Panc1 (cell line): ENCODE data around the gene SRF. TPM values are rescaled to one million over a fixed set of nuclear protein-coding genes. Genes with fewer than 3 reads are reported as not detected.

Source experiments
- ATAC-seq: fragments of 200-7000 bp; cut with Tn5 transposase; 2 replicates; pipeline ENCODE4 v1.9.1; 2020; ENCODE audit warnings: mild to moderate bottlenecking, moderate library complexity
- BruUV-seq: library from RNA; stranded (reverse); fragments of 400-500 nt; replicated peaks from 2 replicates; lab custom pipeline; 2021; lab: Mats Ljungman, UMichigan
- CTCF ChIA-PET: fragments of 300-600 bp; sonication (Branson Sonifier 250); formaldehyde crosslinking; loops from one replicate; lab custom pipeline; 2022; ENCODE audit warnings: antibody characterized with exemption; lab: Charles Lee
- POLR2A ChIA-PET: fragments of 300-600 bp; sonication (Branson Sonifier 250); formaldehyde crosslinking; loops from one replicate; lab custom pipeline; 2022; ENCODE audit warnings: antibody characterized with exemption; lab: Charles Lee
- DNase-seq: peaks from one replicate; pipeline ENCODE4 v3.0.0-alpha.2; 2010; ENCODE audit warnings: low read depth, low spot score
- H3K27ac ChIP-seq: 2 replicates; pipeline ENCODE4 v1.5.1; 2011; ENCODE audit warnings: mild to moderate bottlenecking, low read length, inconsistent platforms
- H3K27me3 ChIP-seq: fragments of 200-500 bp; sonication (Bioruptor generic); 2 replicates; pipeline ENCODE4 v1.6.0; 2014; ENCODE audit warnings: low read length, inconsistent platforms; ENCODE audit not compliant: control insufficient read depth, insufficient read depth
- H3K36me3 ChIP-seq: fragments of 200-500 bp; sonication (Bioruptor generic); 2 replicates; pipeline ENCODE4 v1.5.1; 2014; ENCODE audit warnings: inconsistent platforms, mild to moderate bottlenecking, low read length, moderate library complexity; ENCODE audit not compliant: control insufficient read depth, insufficient read depth
- H3K4me1 ChIP-seq: 2 replicates; pipeline ENCODE4 v1.5.1; 2011; ENCODE audit warnings: inconsistent platforms, mild to moderate bottlenecking, low read length, moderate library complexity; ENCODE audit not compliant: control insufficient read depth, insufficient read depth
- H3K4me3 ChIP-seq, 2 experiments: 2 replicates each; pipeline ENCODE4 v1.5.1; 2011 to 2012; ENCODE audit warnings: low read depth in 2 of 2, low read length in 2 of 2, mild to moderate bottlenecking in 2 of 2, inconsistent platforms in 1 of 2, moderate library complexity in 1 of 2
- H3K9me3 ChIP-seq: fragments of 200-500 bp; sonication (Bioruptor generic); 2 replicates; pipeline ENCODE4 v1.5.1; 2014; ENCODE audit warnings: low read depth, mild to moderate bottlenecking, inconsistent platforms, low read length, moderate library complexity; ENCODE audit not compliant: control insufficient read depth, insufficient read depth
- CTCF ChIP-seq: fragments of 450-650 bp; IDR thresholded peaks from 2 replicates; pipeline ENCODE4 v1.5.1; 2017; ENCODE audit warnings: mild to moderate bottlenecking
- POLR2AphosphoS5 ChIP-seq: IDR thresholded peaks from 2 replicates; pipeline ENCODE4 v1.6.1; 2012; ENCODE audit warnings: mild to moderate bottlenecking, low read depth, low read length, moderate library complexity
- REST ChIP-seq, 2 experiments: IDR thresholded peaks; 2 replicates each; pipeline ENCODE4 v1.6.1; 2011 to 2012; ENCODE audit warnings: low read depth in 2 of 2, control low read depth in 1 of 2, low read length in 1 of 2, mild to moderate bottlenecking in 1 of 2, moderate library complexity in 1 of 2; ENCODE audit not compliant: insufficient read depth in 1 of 2
- SIN3A ChIP-seq: IDR thresholded peaks from 2 replicates; pipeline ENCODE4 v1.6.1; 2012; ENCODE audit warnings: low read depth, mild to moderate bottlenecking, low read length, moderate library complexity, borderline replicate concordance; ENCODE audit not compliant: insufficient read depth
- TCF7L2 ChIP-seq: IDR thresholded peaks from 2 replicates; pipeline ENCODE4 v1.6.1; 2011; ENCODE audit warnings: mild to moderate bottlenecking, low read depth, low read length, inconsistent platforms
- in situ Hi-C: cut with HindIII; loops from 2 replicates; pipeline ENCODE4 v1.10.0; 2016; ENCODE audit warnings: low sequenced_read_pairs, low pct_unique_long_range_greater_than_20kb
- intact Hi-C: fragments of 100-400 bp; cut with micrococcal nuclease; formaldehyde crosslinking; loops from one replicate; pipeline ENCODE4 v1.10.0; 2022; ENCODE audit not compliant: unreplicated experiment
- total RNA-seq: library from RNA; stranded (reverse); gene quantifications from one replicate; pipeline ENCODE4 v1.2.1, GENCODE V29; 2021; ENCODE audit not compliant: unreplicated experiment

SRF gene
- total RNA-seq, 1 experiment from 2014 or later, result 48.9 TPM

GRCh38 chr6:43192911-43193310 lies 21.8 kb downstream of the SRF start:
- DNase-seq (no peak), ATAC-seq (no peak)
- H3K4me3 ChIP-seq, result no peak overlapping the region
- peaks cover 6% of the 10 kb centered on the region; the same call in 1 of the 2 replicates for H3K36me3 ChIP-seq
- no peaks in the 10 kb centered on the region for H3K27me3 ChIP-seq
- in situ Hi-C loops (no loop called here), intact Hi-C loops (no loop called here)
- no peak overlapping the region for H3K27ac ChIP-seq
- CTCF ChIA-PET, result no interaction called here
- no peaks in the 10 kb centered on the region for H3K9me3 ChIP-seq
- TF ChIP-seq TCF7L2 (no peak), POLR2AphosphoS5 (no peak), CTCF (no peak), SIN3A (no peak), REST (IDR thresholded peaks at IDR 0.05; ENCODE audit: insufficient read depth in 1 of 2, low read depth in 2 of 2, low read length in 1 of 2) (no peak)
- H3K4me1 ChIP-seq, result no peaks in the 10 kb centered on the region
- POLR2A ChIA-PET, result no interaction called here
- BruUV-seq, result no TSS peak

DNA sequence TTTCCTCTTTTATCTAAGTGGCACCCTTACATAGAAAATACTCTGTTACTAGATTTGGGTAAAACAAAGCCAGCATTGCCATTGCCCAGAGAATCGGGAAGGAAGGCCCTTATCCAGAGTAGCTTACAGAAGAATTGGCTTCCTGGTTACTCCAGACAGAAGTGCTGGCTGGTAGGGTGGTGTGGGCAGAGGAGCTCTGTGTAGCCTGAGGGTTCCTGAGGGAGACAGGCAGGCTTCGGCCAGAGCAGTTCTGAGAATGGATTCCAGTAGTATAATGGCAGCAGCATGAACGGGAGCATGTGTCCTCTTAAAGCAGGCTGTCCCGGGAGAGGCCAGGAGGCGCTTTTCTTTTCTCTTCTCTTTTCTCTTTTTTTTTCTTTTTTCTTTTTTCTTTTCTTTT lies 22.9 kb downstream of the SRF start:
- CTCF ChIA-PET, result no interaction called here
- POLR2A ChIA-PET, result no interaction called here
- in situ Hi-C loops, result no loop called here

More for the DNA sequence above, 22.9 kb downstream of the SRF start:
- intact Hi-C loops, result no loop called here
- ATAC-seq (no peak), DNase-seq (no peak)
- no peaks in the 10 kb centered on the region for H3K4me1 ChIP-seq
- H3K36me3 ChIP-seq, result peaks cover 6% of the 10 kb centered on the region; the same call in 1 of the 2 replicates
- BruUV-seq, result no TSS peak
- TF ChIP-seq SIN3A (no peak), POLR2AphosphoS5 (no peak), TCF7L2 (no peak), REST (IDR thresholded peaks at IDR 0.05; ENCODE audit: insufficient read depth in 1 of 2, low read depth in 2 of 2, low read length in 1 of 2) (no peak), CTCF (no peak)
- no peak overlapping the region for H3K4me3 ChIP-seq
- H3K9me3 ChIP-seq, result no peaks in the 10 kb centered on the region
- H3K27ac ChIP-seq, result no peak overlapping the region
- no peaks in the 10 kb centered on the region for H3K27me3 ChIP-seq
